HG02885 (cell line): ENCODE measurements around the gene BDKRB2.

Experiments used
- ATAC-seq: cut with Tn5 transposase; IDR thresholded peaks from one replicate; pipeline ENCODE4 v1.9.1; 2021; ENCODE audit warnings: mild to moderate bottlenecking; ENCODE audit not compliant: unreplicated experiment, poor library complexity

Gene BDKRB2

DNA sequence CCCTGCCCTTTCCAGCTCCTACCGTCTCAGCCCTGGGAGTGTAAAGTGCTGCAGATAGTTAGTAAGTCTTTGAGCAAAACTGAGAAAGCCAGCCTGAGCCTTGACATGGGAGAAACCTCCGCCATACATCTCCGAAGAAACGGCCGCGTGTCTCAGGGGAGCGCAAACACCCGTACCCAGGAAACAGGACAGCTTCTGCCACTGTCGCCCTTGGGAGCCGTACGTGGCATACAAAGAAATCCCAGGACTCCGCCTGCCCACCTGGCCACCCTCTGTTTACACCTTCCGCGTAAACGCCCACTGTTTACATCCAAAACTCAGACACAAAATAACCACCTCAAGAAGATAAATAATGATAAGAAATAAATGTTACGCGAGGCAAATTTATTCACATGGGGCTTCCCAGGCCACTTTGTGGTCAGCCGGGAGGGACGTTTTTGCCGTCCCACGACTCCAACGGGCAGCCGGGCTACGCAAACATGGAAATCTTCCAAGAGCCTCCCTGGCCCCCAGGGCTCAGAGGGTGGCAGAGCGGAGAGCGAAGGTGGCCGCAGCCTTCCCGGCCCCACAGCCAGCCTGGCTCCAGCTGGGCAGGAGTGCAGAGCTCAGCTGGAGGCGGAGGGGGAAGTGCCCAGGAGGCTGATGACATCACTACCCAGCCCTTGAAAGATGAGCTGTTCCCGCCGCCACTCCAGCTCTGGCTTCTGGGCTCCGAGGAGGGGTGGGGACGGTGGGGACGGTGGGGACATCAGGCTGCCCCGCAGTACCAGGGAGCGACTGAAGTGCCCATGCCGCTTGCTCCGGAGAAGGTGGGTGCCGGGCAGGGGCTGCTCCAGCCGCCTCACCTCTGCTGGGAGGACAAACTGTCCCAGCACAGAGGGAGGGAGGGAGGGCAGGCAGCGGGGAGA lies at the start of gene BDKRB2:
TSS of gene BDKRB2 (plus strand) at position 689 of the 908 bp plus-strand sequence. CDS start 32,269 bp downstream, outside the sequence.
- no peak for ATAC-seq

DNA sequence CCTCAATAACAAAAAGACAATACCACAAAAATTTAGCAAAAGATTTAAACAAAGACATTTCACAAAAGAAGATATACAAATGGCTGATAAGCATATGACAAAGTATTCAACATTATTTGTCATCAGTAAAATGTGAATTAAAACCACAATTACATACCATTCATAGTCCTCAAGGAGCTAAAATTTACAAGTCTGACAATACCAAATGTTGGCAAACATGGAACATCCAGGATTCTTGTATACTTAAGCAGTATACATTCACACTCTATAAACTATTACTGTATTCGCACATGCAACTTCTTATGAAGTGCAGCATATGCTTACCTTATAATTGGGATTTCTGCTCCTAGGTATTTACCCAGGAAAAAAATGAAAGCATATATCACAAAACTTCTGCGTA lies 49.7 kb upstream of the BDKRB2 start:
- ATAC-seq: no peak

DNA sequence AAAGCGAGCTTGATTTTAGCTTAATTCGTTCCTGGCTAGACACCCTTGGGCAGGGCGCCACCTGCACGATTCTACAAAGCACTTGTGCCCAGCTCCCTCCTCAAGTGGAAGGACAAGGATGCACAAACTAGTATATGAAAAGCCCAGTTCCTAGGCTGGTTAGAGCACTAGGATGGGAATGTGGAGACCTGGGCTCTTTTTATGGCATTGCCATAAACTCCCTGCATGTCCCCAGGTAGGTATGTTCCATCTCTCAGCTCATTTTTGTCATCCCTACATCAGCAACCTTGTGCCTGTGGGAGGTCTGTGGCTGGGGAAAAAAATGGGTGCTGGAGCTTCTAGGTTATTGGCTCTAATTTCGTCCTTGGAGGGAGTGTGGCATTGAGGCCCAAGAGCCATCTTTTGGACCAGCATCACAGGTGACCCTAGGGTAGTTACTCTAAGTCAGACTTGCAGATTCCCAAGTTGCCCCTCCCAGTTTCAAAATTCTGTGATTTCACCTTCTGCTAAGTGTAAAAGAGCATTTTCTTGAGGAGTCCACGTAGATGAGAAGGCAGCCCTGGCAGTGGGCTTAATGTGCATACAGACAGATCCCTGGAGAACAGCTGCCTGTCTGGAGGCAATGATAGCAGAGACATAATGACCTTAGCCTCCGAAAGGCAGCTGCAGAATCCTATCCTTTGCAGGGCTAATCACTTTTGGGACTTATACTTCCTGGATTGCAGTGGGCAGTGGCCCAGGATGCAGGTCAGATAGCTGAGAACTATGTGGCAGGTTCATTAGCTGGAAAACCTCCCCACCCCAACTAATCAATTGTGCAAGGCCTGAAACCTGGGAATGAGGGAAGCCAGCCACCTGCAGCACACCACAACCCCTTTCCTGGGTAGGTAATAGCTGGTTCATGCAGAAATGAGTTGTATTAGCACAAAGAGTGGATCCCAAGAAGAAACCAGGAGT lies 47.6 kb upstream of the BDKRB2 start:
- ATAC-seq: no peak

DNA sequence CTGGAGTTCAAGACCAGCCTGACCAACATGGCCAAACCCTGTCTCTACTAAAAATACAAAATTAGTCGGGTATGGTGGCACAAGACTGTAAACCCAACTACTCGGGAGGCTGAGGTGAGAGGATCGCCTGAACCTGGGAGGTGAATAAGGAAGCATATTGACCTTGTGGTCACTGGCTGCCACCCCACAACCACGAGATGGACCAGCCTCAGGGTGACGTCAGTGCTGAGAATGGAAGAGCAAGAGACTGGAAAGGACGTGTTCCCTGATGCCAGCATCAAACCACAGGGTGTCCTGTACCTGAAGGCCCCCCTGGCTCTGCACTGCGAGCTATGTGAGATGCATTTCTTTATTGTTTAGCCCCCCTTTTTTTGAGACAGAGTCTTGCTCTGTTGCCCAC lies 45.9 kb upstream of the BDKRB2 start:
- ATAC-seq: no peak

DNA sequence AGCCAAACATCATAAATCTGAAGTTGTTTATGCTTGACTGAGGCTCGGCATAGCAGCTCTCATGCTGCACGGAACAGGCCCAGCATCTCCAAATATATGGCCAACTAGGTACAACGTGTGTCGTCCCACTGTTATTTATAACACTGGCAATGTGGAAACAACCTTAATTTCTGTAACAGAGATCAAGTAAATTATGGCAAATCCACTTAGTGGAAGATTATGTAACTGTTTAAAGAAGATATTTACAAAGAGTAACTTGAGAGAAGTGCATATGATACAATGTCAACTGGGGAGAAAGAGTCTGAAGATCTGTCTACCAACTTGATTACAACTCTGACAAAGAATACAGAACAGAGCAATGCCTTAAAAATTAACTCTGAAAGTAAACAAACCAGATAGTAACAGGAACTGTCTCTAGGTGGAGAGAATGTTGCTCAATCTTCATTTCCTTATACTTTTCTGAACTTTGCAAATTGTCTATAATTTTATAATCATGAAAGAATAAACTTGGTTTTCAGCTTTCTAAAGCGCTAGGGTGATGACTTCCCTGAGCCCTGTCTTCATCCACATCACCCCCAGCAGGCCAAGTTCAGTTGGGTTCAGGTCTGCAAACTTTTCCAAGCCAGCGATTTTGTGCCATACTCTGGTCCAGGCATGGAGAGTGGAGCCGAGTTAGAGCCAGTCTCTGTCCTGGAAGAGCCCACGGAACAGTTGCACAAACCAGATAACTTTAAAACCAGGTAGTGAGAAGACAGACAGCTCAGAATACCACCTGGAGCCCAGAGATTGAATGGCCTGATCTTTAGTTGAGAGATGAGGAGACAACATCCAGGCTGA lies 44.3 kb upstream of the BDKRB2 start:
- ATAC-seq: no peak

DNA sequence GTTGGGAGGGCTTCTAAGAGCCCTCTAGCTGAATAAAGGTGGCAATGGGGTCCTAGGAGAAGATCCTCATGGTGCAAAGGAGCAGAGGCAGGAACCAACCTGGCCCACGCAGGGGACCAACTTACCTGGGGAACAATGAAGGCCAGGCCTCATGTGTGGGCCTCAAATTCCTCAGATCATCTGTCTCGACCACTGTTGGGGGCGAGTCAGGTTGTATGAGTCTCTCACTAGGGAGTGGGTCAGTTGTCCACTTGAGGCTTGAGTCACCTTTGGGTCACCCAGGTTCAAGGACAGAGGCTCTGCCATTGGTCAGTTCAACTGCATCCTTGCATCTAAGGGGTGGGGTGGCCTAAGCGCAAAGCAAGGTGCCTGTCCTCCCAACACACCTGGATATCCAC lies 43.7 kb upstream of the BDKRB2 start:
- ATAC-seq: no peak

DNA sequence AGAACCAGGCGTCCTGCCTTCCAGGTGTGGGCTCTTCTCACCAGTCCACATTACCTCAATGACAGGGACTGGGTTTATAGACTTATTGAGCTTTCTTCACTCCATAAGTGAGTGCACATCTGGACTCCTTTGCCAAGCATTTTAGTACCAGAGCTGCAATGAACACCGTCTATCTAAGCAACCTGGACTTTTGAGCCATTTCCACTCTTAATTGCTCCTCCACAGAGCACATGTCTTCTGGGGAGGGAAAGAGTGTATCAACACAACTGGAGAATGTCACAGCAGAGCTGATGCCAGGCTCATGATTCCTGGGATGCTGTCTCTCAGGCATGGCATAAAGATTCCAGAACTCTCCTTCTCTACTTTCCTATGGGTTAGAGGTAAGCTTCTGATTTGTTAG lies 43.0 kb upstream of the BDKRB2 start:
- ATAC-seq: no peak

DNA sequence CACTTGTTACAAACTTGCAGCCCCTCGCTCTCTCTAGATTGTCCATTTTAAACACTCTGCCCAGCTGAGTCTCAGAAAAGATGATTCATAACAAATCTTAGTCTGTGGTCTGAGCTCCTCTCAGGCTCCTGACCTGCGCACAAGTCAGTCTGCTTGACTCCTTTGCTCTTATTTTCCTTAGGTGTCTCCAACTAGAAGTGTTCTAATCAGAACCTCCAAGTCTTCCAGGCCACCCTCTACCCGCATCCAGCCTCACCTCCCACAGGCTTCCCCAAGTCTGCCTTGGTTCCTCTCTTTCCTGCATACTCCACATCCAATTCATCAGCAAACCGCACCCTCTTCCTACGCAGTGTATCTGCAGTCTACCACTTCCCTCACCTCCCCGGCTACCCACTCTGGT lies 42.4 kb upstream of the BDKRB2 start:
- no peak for ATAC-seq

DNA sequence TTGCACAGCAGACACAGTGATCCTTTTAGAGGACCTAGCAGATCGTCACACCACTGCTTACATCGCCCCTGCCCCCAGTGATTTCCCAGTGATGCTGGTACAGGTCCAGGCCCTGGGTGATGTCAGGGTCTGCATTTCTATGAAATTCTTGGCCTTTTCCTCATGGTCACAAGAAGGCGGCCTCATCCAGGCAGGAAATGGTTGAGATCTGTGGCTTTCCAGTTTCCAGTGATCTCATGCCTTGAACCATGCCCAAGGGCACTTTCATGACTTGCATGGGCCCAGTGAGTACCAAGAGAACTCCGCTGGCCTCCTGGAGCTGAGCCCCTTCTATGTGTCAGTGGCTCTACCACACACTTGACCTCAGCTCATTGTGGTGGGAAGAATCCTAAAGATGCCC lies 41.9 kb upstream of the BDKRB2 start:
- no peak for ATAC-seq

DNA sequence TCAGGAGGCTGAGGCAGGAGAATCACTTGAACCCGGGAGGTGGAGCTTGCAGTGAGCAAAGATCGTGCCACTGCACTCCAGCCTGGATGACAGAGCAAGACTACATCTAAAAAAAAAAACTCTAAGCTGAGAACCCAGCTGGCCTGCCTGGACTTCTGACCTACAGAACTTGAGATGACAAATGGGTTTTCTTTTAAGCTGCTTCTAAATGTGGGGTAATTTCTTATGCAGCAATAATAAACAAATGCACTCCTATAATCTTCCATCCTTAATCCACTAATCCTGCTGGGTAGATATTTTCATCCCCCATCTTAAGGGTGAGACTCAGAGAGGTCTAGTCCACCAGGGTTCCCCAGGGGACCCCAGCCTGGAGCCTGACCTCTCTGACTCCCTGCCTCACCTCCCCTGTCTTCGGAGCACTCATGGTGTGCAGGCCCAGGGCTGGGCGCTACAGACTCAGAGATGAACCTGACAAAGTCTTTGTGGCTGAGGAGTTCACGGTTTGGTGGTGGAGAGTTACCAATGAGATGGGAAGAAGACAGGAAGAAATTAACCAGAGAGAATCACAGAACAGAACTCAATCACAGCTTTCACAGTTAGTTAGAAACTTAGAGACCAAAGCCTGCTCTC lies 39.7 kb upstream of the BDKRB2 start:
- ATAC-seq: no peak

DNA sequence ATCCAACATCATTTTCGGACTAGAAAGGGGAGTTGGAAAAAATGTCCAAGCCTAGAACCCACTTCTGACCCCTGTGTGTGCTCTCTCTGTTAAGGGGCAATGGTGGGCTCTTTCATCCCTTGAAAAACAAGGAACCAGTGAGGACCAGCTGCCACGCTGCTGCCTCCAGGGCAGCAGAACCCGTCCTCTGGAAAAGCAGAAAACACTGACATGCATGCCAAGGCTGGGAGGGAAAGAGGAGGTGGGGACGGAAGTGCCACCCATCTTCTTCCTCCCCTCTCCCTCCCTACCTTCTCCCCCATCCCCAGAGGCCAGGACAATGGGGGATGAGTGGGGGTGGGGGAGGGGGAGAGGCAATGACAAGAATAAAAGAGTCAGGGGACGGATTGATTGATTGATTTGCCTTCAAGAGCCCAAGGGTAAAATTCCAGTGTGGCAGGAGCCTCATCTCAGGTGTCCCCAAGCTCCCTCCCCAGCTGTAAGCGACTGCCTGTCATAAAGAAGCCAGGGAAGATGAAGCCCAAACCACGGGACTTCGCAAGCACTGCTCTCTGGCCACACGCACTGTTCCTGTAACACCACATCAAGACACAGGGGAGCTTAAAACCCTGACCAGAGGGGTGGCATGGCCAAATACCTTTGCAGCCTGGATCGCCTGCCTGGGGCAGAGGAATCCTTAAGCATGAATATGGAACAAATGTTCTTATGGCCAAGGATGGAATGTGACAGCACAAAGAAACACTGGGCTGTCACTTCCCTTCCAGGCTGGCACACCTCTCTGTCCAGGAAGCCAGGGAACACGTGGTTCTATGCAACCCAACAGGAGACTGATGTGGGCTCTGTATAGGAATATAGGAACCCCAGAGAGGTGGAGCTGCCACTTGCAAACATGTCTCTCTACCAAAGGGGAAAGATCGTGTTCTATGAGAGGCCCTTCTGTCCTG lies 38.9 kb upstream of the BDKRB2 start:
- ATAC-seq: no peak

DNA sequence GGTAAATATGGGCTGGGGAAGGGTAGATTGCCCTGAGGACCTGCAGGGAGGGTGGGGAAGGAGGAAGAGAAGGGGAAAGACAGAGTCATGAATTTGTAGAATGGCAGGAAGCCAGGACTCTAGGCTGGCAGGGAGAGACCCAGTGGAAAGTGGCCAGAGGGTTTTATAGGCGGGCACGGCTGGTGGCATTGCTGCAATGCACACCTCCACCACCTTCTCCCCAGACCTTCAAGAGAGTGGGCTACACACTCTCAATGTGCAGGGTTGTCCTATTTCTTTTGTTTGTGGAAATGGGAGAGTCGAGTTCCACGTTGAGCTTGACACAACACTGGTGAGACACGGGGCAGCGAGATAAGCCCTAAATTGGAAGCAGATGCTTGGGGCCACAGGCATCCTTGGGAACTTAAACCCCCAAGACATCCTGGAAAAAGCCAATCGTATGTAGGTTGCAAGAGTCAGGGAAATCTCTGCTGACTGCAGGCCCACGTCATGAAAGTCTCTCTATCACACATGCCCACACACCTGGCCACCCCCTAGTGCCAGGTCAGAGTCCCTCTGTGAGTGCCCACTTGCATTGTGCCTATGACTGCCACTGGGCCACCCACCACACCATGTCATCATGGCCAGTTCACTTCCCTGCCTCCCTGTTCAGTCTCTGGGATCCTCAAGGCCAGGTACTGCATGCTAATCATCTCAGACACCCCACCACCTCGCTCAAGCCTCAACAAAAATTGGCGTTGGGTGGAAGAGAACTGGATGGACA lies 38.0 kb upstream of the BDKRB2 start:
- ATAC-seq: no peak

DNA sequence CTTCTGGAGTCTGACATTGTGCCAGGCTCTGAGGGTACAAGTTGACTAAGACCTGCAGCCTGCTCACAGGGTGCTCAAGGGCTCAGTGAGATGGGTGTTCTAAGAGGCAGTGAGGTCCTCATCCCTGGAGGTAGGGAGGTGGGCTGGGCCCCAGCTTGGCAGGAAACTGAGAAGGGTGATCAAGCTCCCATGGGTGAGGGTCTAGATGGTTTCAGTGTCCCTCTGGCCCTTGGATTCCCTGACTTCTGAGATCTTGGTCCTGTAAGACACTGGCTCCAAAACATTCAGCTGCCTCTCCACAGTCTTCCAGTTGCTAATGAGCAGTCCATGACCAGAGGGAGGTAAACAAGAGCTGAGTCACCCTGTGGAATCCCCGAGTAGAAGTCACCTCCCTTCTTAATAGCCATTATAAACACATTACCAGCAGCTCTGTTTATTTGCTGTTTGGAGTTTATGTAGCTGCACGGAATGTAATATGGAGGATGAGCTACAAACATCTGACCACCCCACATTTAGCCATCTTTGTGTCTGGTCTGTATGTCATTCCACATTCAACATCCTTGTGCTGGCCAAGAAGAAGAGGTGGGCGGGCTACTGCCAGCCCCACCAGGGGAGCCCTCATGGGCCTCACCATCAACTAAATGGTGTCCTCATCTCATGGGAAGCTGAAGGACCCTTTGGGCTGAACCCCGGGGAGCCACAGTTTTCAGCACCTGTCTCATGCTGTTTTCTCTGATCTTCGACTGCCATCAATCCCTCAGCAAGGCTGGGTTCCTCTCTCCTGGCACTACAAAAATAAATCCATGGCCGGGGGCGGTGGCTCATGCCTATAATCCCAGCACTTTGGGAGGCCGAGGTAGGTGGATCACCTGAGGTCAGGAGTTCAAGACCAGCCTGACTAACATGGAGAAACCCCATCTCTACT lies 37.2 kb upstream of the BDKRB2 start:
- ATAC-seq: no peak

DNA sequence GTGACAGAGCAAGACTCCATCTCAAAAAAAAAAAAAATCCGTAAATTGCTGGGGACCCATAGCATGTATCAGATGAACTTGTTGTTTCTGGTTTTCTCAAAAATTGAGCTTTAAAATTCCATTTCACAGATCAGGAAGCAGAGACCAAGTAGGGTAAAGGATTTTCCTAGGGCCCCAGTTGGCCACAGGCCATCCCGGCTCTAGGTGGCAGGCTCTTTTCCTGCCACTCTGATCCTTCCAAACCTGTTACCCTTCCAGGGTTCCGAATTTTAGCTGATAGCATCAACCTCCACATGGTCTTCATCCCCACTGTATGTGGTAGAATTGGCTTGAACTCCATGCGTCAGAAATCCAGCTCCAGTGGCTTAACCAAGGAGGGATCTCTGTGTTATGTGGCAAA lies 36.1 kb upstream of the BDKRB2 start:
- ATAC-seq: no peak

DNA sequence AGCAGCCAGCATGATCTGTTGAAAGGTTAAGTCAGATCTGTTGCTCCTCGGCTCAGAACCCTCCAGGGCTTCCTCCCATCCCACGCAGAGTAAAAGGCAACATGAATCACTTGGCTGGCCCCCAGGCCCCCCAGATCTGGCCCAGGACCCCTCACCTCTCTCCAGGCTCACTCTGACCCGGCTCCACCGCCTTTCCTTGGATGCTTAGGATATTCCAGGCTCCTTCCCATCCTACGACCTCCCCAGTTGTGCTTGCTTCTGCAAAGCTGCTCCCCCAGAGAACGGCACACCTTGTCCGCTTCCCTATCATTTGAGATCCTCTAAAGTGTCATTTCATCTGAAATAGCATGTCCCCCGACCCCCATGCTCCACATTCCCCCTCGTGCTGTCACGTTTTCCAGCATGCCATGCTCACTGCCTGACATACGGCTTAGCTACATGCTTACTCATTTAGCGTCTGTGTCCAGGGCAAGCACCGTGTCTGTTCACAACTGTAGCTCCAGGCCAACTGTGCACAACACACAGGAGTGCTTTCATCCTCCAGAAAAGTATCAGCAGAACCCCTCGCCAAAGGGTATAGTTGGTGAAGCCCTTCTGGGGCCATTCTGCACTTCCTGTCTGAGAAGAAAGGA lies 33.6 kb upstream of the BDKRB2 start:
- no peak for ATAC-seq

DNA sequence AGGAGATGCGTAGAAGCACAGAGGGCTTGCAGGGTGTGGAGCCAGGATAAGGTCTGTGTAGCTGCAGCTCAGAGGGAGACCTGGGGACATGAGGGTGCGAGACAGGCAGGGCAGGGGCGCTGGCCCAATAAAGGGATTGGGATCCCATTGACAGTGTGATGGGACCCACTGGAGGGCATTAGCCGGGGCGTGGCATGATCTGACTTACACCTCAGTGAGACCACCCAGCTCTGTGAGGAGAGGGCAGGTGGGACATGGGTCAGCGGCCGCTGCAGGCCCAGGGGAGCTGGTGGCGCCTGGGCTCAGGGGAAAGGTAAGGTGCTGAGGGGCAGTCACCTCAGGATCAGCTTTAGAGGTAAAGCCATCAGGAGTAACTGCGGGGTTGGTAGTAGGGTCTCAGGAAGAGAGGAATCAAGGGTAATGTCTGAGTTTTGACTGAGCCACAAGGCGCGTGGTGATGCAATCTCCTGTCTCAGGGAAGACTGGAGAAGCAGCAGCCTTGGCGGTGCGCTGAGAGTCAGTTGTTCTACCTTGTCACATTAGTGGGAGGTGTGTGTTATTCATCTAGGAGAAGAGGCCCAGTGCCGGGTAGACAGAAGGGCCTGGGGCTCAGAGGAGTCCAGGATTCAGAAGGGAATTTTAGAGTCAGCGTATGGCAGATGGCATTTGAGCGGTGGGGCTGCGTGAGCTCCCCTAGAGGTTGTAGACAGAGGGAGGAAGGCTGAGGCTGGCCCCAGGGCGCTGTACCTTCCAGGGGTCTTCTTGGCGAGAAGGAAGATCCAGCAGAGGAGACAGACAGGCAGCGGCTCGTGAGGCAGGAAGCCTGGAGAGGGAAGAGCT lies 30.8 kb upstream of the BDKRB2 start:
- no peak for ATAC-seq
